Thoracic aorta (tissue), 2 donors: Measurements from ENCODE around the gene NFIC. TPM values are rescaled to one million over a fixed set of nuclear protein-coding genes. Genes with fewer than 3 reads are reported as not detected.
A peak's percentile ranks its signal among the peaks of the same experiment; 100 is the strongest.
"Not testable (repeated sequence)": the region's sequence is repeated elsewhere in the genome, so short reads cannot be mapped to it uniquely, and the experiment has no call there.

Source experiments
- ATAC-seq: fragments of 150-250 bp; one replicate; pipeline ENCODE4 v1.8.0; 2017; ENCODE audit warnings: low read depth; ENCODE audit not compliant: insufficient number of reproducible peaks, low FRiP score
- DNase-seq: peaks from one replicate; pipeline ENCODE4 v3.0.0-alpha.2; 2020; ENCODE audit warnings: low spot score
- H3K27ac ChIP-seq, 2 donors: fragments of 200-600 bp; sonication (generic); 1 replicate in 1 of 2; 2 replicates in 1 of 2; pipeline ENCODE4 v1.5.1; 2016; ENCODE audit warnings: mild to moderate bottlenecking in 2 of 2, moderate library complexity in 2 of 2
- H3K27me3 ChIP-seq: fragments of 200-600 bp; sonication (generic); replicated peaks from 2 replicates; pipeline ENCODE4 v1.6.0; 2016; ENCODE audit warnings: mild to moderate bottlenecking; ENCODE audit not compliant: insufficient read depth
- H3K36me3 ChIP-seq: fragments of 200-600 bp; sonication (generic); one replicate; pipeline ENCODE4 v1.5.1; 2016
- H3K4me1 ChIP-seq, 2 donors: fragments of 200-600 bp; sonication (generic); 1 replicate in 1 of 2; 2 replicates in 1 of 2; pipeline versions ENCODE4 v1.5.1 to v1.6.0; 2016; ENCODE audit warnings: low read depth in 2 of 2, mild to moderate bottlenecking in 1 of 2; ENCODE audit not compliant: control insufficient read depth in 1 of 2
- H3K4me3 ChIP-seq: fragments of 200-600 bp; sonication (generic); 2 replicates; pipeline ENCODE4 v1.5.1; 2016; ENCODE audit warnings: mild to moderate bottlenecking
- H3K9me3 ChIP-seq: fragments of 200-600 bp; sonication (generic); 2 replicates; pipeline ENCODE4 v1.5.1; 2016
- CTCF ChIP-seq: fragments of 200-600 bp; sonication (generic); IDR thresholded peaks from one replicate; pipeline ENCODE4 v1.5.1; 2019; ENCODE audit warnings: antibody characterized with exemption
- total RNA-seq, 2 donors: library from RNA; depleted of rRNA; stranded (reverse); fragments of >200 nt; gene quantifications; one replicate each; pipeline versions ENCODE4 v1.1.0 to v1.2.3, GENCODE V29; 2016

Gene NFIC
- total RNA-seq, 2 donors from 2014 or later: 178 to 203 TPM

- peaks cover 3% of the 10 kb centered on the region for H3K36me3 ChIP-seq
- H3K4me3 ChIP-seq: no peak overlapping the region
- no peaks in the 10 kb centered on the region for H3K9me3 ChIP-seq
- peaks cover 0 to 15% of the 10 kb centered on the region in 2 donors for H3K4me1 ChIP-seq
- no peak for TF ChIP-seq CTCF
- no peaks in the 10 kb centered on the region for H3K27me3 ChIP-seq
- H3K27ac ChIP-seq: no peak overlapping the region
- DNase-seq: no peak
- ATAC-seq: no peak
Observed at GRCh38 chr19:3413796-3414327, 47.5 kb downstream of the NFIC start.

- H3K27me3 ChIP-seq: no peaks in the 10 kb centered on the region
- no peak for DNase-seq
- TF ChIP-seq CTCF: no peak
- H3K36me3 ChIP-seq: peaks cover 3% of the 10 kb centered on the region
- no peak overlapping the region for H3K27ac ChIP-seq
- ATAC-seq: no peak
- no peaks in the 10 kb centered on the region for H3K4me1 ChIP-seq
- H3K4me3 ChIP-seq: no peak overlapping the region
- H3K9me3 ChIP-seq: no peaks in the 10 kb centered on the region
Observed at GRCh38 chr19:3415695-3416094, 49.3 kb downstream of the NFIC start.

- H3K9me3 ChIP-seq: no peaks in the 10 kb centered on the region
- peaks cover 12 to 25% of the 10 kb centered on the region in 2 donors for H3K4me1 ChIP-seq
- no peak overlapping the region for H3K27ac ChIP-seq
Observed at GRCh38 chr19:3420244-3420755, 53.9 kb downstream of the NFIC start.

GRCh38 chr19:3420909-3421619, 54.7 kb downstream of the NFIC start:
- Histone ChIP-seq H3K9me3 (no peaks in the 10 kb centered on the region), H3K36me3 (peaks cover 7% of the 10 kb centered on the region), H3K4me1 (peaks cover 12 to 25% of the 10 kb centered on the region in 2 donors), H3K27me3 (no peaks in the 10 kb centered on the region), H3K4me3 (peak overlapping the region; percentile 12), H3K27ac (peak overlapping the region in 1 of 2 donors; percentile 53)
- ATAC-seq (no peak), DNase-seq (no peak)
- TF ChIP-seq CTCF: no peak

More at GRCh38 chr19:3420244-3420755, 53.9 kb downstream of the NFIC start:
- ATAC-seq (no peak), DNase-seq (no peak)
- Histone ChIP-seq H3K36me3 (peaks cover 2% of the 10 kb centered on the region), H3K4me3 (no peak overlapping the region), H3K27me3 (no peaks in the 10 kb centered on the region)
- no peak for TF ChIP-seq CTCF

- DNase-seq, ATAC-seq, H3K27me3 ChIP-seq, H3K36me3 ChIP-seq, H3K9me3 ChIP-seq: not testable (repeated sequence)
- Histone ChIP-seq H3K4me1 (peaks cover 12 to 25% of the 10 kb centered on the region in 2 donors), H3K27ac (peak overlapping the region in 1 of 2 donors; percentile 53), H3K4me3 (peak overlapping the region; percentile 12)
Observed at GRCh38 chr19:3421656-3422055, 55.3 kb downstream of the NFIC start.
